ENCODE results near the gene CHD9.

CHD9 gene

GRCh38 chr16:53357208-53357586, 302.4 kb downstream of the CHD9 start:
- Mint-ChIP-seq H3K4me1 (ENCODE audit: low read depth) (no peaks in the 10 kb centered on the region), H3K4me3 (no peak overlapping the region), H3K27ac (no peak overlapping the region)

DNA sequence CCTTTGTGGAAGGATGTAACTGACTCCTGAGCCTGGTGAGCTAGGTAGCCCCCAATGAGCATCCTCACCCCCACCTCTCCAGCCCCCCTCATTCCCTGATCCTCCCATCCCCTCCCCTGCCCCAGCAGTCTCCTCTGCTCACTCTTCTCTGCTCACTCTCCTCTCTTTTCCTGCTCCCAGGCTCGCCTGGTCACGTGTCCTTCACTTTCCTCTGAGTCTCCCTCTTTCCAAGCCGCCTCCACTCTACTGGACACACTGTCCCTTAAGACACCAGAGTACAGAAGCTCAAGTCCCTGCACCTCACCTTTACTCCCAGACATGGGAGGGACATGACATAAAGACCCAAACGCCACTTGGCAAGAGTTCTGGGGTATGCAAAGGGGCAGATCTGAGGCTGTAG, 303.2 kb downstream of the CHD9 start:
- H3K4me3 Mint-ChIP-seq, result no peak overlapping the region
- no peak overlapping the region for H3K27ac Mint-ChIP-seq
- no peaks in the 10 kb centered on the region for H3K4me1 Mint-ChIP-seq (ENCODE audit: low read depth)
- H3K36me3 Mint-ChIP-seq (ENCODE audit: low read depth), result no peaks in the 10 kb centered on the region
- no peaks in the 10 kb centered on the region for H3K27me3 Mint-ChIP-seq (ENCODE audit: low read depth)
- H3K9me3 Mint-ChIP-seq, result no peaks in the 10 kb centered on the region

More at GRCh38 chr16:53357208-53357586, 302.4 kb downstream of the CHD9 start:
- H3K9me3 Mint-ChIP-seq, result no peaks in the 10 kb centered on the region
- no peaks in the 10 kb centered on the region for H3K36me3 Mint-ChIP-seq (ENCODE audit: low read depth)
- no peaks in the 10 kb centered on the region for H3K27me3 Mint-ChIP-seq (ENCODE audit: low read depth)

DNA sequence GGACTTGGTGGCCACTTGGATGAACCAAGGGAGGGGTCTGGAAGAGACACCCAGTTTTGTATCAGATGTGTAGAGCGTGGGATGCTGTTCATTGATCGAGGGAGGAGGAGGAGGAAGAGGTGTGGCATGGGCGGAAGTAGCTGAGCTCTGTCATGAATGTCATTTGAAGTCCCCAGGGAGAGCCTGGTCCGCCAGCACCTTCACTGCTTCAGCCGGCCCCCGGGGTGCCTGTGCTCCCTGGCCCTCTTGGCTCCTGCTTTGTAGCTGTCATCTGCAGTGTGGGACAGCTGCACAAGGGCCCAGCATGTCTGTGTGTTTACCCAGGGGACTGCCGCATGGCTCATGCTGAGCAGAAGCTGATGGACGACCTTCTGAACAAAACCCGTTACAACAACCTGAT, 304.1 kb downstream of the CHD9 start:
- Mint-ChIP-seq H3K9me3 (no peaks in the 10 kb centered on the region), H3K4me1 (ENCODE audit: low read depth) (no peaks in the 10 kb centered on the region), H3K4me3 (no peak overlapping the region), H3K36me3 (ENCODE audit: low read depth) (no peaks in the 10 kb centered on the region), H3K27me3 (ENCODE audit: low read depth) (no peaks in the 10 kb centered on the region), H3K27ac (no peak overlapping the region)

DNA sequence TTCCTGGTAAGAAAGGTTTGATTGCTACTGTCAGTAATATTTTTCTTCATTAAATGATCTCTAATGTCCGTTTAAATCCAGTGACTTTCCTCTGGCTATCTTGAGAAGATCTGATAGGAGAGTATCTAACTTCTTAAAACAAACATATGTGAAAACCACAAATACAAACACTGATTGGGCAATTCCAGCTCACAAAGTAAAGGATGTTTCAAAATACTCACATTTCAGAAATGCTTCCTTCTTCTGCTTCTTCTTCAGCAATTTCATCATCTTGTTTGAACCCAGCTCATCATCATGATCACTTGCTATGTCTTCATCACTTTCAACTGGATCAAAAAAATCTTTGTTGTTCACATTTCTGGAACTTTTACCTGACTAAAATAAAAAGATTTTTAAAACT, 315.1 kb downstream of the CHD9 start:
- Mint-ChIP-seq H3K4me1 (ENCODE audit: low read depth) (peaks cover 11% of the 10 kb centered on the region), H3K27me3 (ENCODE audit: low read depth) (peaks cover 21% of the 10 kb centered on the region)

DNA sequence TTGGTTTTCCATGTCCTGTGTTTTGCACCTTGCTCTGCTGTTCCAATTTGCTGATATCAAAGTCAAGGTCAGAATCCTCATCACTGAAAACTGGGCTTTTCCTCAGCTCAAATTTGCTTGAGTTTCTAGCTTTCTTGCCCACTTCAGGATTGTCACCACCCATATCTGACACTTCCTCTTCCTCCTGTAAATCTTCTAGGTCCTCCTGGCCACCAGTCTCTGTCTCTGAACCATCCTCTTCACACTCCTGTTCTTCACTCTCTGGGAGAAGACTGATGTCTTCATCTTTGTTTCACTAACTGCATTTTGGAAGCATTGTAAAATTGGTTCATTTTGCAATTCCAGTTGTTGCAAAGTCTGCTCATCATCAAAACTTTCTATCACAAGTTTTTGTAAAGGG, 316.0 kb downstream of the CHD9 start:
- H3K36me3 Mint-ChIP-seq (ENCODE audit: low read depth), result no peaks in the 10 kb centered on the region
- H3K4me1 Mint-ChIP-seq (ENCODE audit: low read depth), result peaks cover 10% of the 10 kb centered on the region
- H3K9me3 Mint-ChIP-seq, result no peaks in the 10 kb centered on the region
- peaks cover 21% of the 10 kb centered on the region for H3K27me3 Mint-ChIP-seq (ENCODE audit: low read depth)
- H3K27ac Mint-ChIP-seq, result no peak overlapping the region
- H3K4me3 Mint-ChIP-seq, result no peak overlapping the region

More for the DNA sequence above, 315.1 kb downstream of the CHD9 start:
- Mint-ChIP-seq H3K4me3 (no peak overlapping the region), H3K9me3 (no peaks in the 10 kb centered on the region), H3K27ac (no peak overlapping the region), H3K36me3 (ENCODE audit: low read depth) (no peaks in the 10 kb centered on the region)

DNA sequence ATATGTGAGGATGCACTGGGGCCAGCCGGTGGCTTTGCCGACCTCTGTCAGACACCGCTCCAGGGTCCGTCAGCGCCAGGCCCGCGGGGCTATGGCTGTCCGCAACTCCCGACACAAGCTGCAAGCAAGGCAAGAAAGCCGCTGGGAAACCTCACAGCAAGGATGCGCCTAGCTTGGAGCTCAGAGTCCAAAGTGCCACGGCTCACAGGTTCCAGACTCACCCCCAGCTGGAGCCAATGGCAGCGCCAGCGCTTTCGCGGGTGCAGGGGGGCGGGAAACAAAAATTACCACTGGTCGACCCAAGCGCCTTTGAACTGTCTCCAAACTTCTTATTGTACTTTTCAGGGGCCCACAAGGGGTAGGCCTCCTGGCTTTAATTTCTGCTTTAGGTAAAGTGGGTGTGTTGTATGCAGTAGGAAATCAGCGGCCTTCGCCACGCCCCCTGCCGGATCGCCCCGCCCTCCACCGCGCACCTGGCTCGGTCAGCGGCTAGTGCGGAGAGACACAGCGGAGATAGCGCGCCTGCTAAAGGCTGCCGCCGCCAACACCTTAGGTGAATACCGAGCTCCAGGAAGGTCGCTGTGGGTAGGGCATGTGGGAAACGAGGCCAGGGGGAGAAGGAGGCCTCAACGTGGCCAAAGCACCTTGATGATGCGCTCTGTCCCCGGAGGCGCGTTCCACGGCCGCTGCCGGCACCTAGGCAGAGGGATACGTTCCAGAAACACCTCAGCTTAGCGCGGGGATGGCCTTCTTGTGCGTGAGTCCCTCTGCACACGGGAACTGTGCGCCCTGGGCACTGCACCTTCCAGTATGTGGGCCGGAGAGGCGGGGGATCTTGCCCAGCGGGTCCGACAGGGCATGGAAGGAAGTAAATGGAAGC, 318.4 kb downstream of the CHD9 start:
- Mint-ChIP-seq H3K27ac (no peak overlapping the region), H3K4me1 (ENCODE audit: low read depth) (peaks cover 10% of the 10 kb centered on the region), H3K4me3 (peak overlapping the region; percentile 80), H3K36me3 (ENCODE audit: low read depth) (no peaks in the 10 kb centered on the region), H3K9me3 (no peaks in the 10 kb centered on the region), H3K27me3 (ENCODE audit: low read depth) (peaks cover 21% of the 10 kb centered on the region)

DNA sequence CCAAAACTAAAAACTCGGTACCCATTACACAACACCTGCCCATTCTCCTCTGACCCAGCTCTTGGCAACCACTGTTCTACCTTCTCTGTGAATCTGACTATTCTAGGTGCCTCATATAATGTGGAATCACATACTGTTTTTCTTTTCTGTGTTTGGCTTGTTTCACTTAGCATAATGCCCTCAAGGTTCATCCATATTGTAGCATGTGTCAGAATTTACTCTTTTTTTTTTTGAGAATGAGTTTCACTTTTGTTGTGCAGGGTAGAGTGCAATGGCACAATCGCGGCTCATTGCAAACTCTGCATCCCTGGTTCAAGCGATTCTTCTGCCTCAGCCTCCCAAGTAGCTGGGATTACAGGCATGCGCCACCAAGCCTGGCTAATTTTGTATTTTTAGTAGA, 320.0 kb downstream of the CHD9 start:
- H3K4me1 Mint-ChIP-seq (ENCODE audit: low read depth), result peaks cover 10% of the 10 kb centered on the region

GRCh38 chr16:53378138-53378537, 323.3 kb downstream of the CHD9 start:
- Mint-ChIP-seq H3K9me3 (peaks cover 3% of the 10 kb centered on the region), H3K4me1 (ENCODE audit: low read depth) (peaks cover 9% of the 10 kb centered on the region), H3K4me3 (no peak overlapping the region), H3K27ac (no peak overlapping the region), H3K36me3 (ENCODE audit: low read depth) (no peaks in the 10 kb centered on the region), H3K27me3 (ENCODE audit: low read depth) (peaks cover 17% of the 10 kb centered on the region)

More for the DNA sequence above, 320.0 kb downstream of the CHD9 start:
- peak overlapping the region; percentile 50 for H3K4me3 Mint-ChIP-seq
- H3K27ac Mint-ChIP-seq, result no peak overlapping the region
- no peaks in the 10 kb centered on the region for H3K9me3 Mint-ChIP-seq
- H3K27me3 Mint-ChIP-seq (ENCODE audit: low read depth), result peaks cover 20% of the 10 kb centered on the region
- no peaks in the 10 kb centered on the region for H3K36me3 Mint-ChIP-seq (ENCODE audit: low read depth)

Measured in T-helper 1 cell treated with Interleukin-12 subunit alpha and Interleukin-12 subunit beta and Interleukin-4 antibody, amounts not matched to agents 30 μg/mL and 1 μg/mL, for 36 hours (primary cell).